KMS-11 (cell line): ENCODE data around the gene BCAM.

Experiments
- H2AFZ ChIP-seq: fragments of 200-600 bp; sonication (generic); 2 replicates; pipeline ENCODE4 v1.6.1; 2016; ENCODE audit warnings: antibody characterized with exemption, mixed run types, low read depth
- H3K27ac ChIP-seq: fragments of 200-600 bp; sonication (generic); 2 replicates; pipeline ENCODE4 v1.6.1; 2016; ENCODE audit warnings: mild to moderate bottlenecking, mixed run types
- H3K27me3 ChIP-seq: fragments of 200-600 bp; sonication (generic); 2 replicates; pipeline ENCODE4 v1.6.1; 2017; ENCODE audit warnings: mild to moderate bottlenecking, low read depth, mixed run types, moderate library complexity; ENCODE audit not compliant: insufficient read depth
- H3K36me3 ChIP-seq: fragments of 200-600 bp; sonication (generic); 2 replicates; pipeline ENCODE4 v1.6.1; 2017; ENCODE audit warnings: mild to moderate bottlenecking, mixed run types; ENCODE audit not compliant: insufficient read depth
- H3K4me1 ChIP-seq: fragments of 200-600 bp; sonication (generic); 2 replicates; pipeline ENCODE4 v1.6.1; 2016; ENCODE audit warnings: mild to moderate bottlenecking, low read depth, mixed run types; ENCODE audit not compliant: poor library complexity, severe bottlenecking
- H3K4me2 ChIP-seq: fragments of 200-600 bp; sonication (generic); 2 replicates; pipeline ENCODE4 v1.7.0; 2016; ENCODE audit warnings: mild to moderate bottlenecking, mixed run types
- H3K4me3 ChIP-seq: fragments of 200-600 bp; sonication (generic); IDR thresholded peaks from 2 replicates; pipeline ENCODE4 v1.6.1; 2017; ENCODE audit warnings: low read depth, low read length, mixed read lengths; ENCODE audit not compliant: insufficient read depth
- H3K79me2 ChIP-seq: fragments of 200-600 bp; sonication (generic); 2 replicates; pipeline ENCODE4 v1.6.1; 2016; ENCODE audit warnings: low read depth, mixed run types; ENCODE audit not compliant: insufficient read depth
- H3K9ac ChIP-seq: fragments of 200-600 bp; sonication (generic); 2 replicates; pipeline ENCODE4 v1.6.1; 2016; ENCODE audit warnings: mild to moderate bottlenecking, mixed run types
- H4K20me1 ChIP-seq: fragments of 200-600 bp; sonication (generic); 2 replicates; pipeline ENCODE4 v1.6.1; 2016; ENCODE audit warnings: mild to moderate bottlenecking, mixed run types; ENCODE audit not compliant: insufficient read depth
- CTCF ChIP-seq: fragments of 200-600 bp; sonication (generic); conservative IDR thresholded peaks from 2 replicates; pipeline ENCODE4 v1.6.1; 2017; ENCODE audit warnings: low read depth, mild to moderate bottlenecking, antibody characterized with exemption, low read length, moderate library complexity, mixed read lengths

Gene BCAM

GRCh38 chr19:44869733-44870470 lies 61.0 kb downstream of the BCAM start:
- H3K9ac ChIP-seq = no peak overlapping the region
- H3K27me3 ChIP-seq = no peaks in the 10 kb centered on the region
- H3K79me2 ChIP-seq = no peaks in the 10 kb centered on the region
- no peak overlapping the region for H3K27ac ChIP-seq
- no peak overlapping the region for H3K4me3 ChIP-seq
- no peak overlapping the region for H3K4me2 ChIP-seq
- no peaks in the 10 kb centered on the region for H3K4me1 ChIP-seq
- TF ChIP-seq CTCF = no peak
- no peaks in the 10 kb centered on the region for H4K20me1 ChIP-seq
- no peak overlapping the region for H2AFZ ChIP-seq
- no peaks in the 10 kb centered on the region for H3K36me3 ChIP-seq
